ENCODE data around the gene MED27.

DNA sequence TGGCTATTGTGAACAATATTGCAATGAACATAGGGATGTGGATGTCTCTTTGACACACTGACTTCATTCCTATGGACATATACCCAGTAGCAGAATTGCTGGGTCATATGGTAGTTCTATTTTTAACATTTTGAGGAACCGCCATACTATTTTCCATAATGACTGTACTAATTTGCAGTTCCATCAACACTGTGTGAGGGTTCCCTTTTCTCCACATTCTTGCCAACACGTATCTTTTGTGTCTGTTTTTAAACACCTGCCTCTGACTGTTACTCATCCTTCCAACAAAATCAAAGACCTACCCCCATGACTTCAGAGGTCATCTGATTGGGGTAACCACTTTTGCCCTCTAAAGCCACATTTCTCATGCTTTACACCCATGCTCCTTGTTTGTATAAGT is 133.5 kb downstream of the MED27 start:
- TF ChIP-seq, protein P1, sequence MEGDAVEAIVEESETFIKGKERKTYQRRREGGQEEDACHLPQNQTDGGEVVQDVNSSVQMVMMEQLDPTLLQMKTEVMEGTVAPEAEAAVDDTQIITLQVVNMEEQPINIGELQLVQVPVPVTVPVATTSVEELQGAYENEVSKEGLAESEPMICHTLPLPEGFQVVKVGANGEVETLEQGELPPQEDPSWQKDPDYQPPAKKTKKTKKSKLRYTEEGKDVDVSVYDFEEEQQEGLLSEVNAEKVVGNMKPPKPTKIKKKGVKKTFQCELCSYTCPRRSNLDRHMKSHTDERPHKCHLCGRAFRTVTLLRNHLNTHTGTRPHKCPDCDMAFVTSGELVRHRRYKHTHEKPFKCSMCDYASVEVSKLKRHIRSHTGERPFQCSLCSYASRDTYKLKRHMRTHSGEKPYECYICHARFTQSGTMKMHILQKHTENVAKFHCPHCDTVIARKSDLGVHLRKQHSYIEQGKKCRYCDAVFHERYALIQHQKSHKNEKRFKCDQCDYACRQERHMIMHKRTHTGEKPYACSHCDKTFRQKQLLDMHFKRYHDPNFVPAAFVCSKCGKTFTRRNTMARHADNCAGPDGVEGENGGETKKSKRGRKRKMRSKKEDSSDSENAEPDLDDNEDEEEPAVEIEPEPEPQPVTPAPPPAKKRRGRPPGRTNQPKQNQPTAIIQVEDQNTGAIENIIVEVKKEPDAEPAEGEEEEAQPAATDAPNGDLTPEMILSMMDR (IDR thresholded peaks at IDR 0.05; ENCODE audit: control extremely low read depth in 1 of 3, insufficient read depth in 1 of 3, low read depth in 1 of 3, low read length in 3 of 3), result no peak
- TF ChIP-seq EZH2 (IDR thresholded peaks at IDR 0.05; ENCODE audit: low read depth, low read length, severe bottlenecking), result no peak
- no peak for TF ChIP-seq SRF (IDR thresholded peaks at IDR 0.05; ENCODE audit: low read depth, low read length)
- TF ChIP-seq POLR2AphosphoS5 (IDR thresholded peaks at IDR 0.05; ENCODE audit: low read depth, low read length), result no peak
- no peak for TF ChIP-seq JUN (IDR thresholded peaks at IDR 0.05; ENCODE audit: low read depth, low read length)
